Suprapubic skin (tissue), 4 donors: ENCODE data around the gene PCDHGA12.
"Not testable (repeated sequence)": the region's sequence is repeated elsewhere in the genome, so short reads cannot be mapped to it uniquely, and the experiment has no call there.

Experiments used
- EP300 ChIP-seq: sonication (generic); formaldehyde crosslinking; IDR thresholded peaks from one replicate; pipeline ENCODE4 v1.6.1; 2017; ENCODE audit warnings: antibody characterized with exemption
- POLR2AphosphoS5 ChIP-seq, 3 donors: sonication (generic); formaldehyde crosslinking; IDR thresholded peaks; one replicate each; pipeline ENCODE4 v1.6.1; 2017; ENCODE audit warnings: antibody characterized with exemption in 3 of 3
- TF ChIP-seq, protein P1 (sequence below), 2 donors: fragments of 200-600 bp in 1 of 2; fragments of 450-650 bp in 1 of 2; sonication (generic) in 1 of 2; IDR thresholded peaks; one replicate each; pipeline ENCODE4 v1.5.1; 2016 to 2019; ENCODE audit warnings: antibody characterized with exemption in 2 of 2, mild to moderate bottlenecking in 1 of 2, moderate library complexity in 1 of 2

DNA sequence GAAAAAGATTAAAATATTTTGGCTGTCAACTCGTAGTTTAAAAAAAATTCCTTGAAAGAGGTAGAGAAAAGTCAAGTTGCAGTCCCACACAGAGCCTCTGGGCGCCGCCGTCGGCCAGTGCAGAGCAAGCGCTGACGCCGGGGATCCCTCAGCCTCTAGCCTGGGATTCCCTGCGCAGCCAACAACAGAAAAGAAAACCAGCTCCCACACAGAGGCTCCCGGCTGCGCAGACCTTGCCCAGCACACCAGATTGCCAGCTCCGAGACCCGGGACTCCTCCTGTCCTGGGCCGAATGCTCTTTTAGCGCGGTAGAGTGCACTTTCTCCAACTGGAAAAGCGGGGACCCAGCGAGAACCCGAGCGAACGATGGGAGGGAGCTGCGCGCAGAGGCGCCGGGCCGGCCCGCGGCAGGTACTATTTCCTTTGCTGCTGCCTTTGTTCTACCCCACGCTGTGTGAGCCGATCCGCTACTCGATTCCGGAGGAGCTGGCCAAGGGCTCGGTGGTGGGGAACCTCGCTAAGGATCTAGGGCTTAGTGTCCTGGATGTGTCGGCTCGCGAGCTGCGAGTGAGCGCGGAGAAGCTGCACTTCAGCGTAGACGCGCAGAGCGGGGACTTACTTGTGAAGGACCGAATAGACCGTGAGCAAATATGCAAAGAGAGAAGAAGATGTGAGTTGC is 12.7 kb upstream of the PCDHGA12 start, which contains the start of gene PCDHGB7:
- TF ChIP-seq, protein P1, sequence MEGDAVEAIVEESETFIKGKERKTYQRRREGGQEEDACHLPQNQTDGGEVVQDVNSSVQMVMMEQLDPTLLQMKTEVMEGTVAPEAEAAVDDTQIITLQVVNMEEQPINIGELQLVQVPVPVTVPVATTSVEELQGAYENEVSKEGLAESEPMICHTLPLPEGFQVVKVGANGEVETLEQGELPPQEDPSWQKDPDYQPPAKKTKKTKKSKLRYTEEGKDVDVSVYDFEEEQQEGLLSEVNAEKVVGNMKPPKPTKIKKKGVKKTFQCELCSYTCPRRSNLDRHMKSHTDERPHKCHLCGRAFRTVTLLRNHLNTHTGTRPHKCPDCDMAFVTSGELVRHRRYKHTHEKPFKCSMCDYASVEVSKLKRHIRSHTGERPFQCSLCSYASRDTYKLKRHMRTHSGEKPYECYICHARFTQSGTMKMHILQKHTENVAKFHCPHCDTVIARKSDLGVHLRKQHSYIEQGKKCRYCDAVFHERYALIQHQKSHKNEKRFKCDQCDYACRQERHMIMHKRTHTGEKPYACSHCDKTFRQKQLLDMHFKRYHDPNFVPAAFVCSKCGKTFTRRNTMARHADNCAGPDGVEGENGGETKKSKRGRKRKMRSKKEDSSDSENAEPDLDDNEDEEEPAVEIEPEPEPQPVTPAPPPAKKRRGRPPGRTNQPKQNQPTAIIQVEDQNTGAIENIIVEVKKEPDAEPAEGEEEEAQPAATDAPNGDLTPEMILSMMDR (IDR thresholded peaks at IDR 0.05): peak; percentile 15 to 63
- TF ChIP-seq EP300; POLR2AphosphoS5 (IDR thresholded peaks at IDR 0.05): not testable (repeated sequence)
